Liver (tissue), 9 donors: ENCODE data around the gene EPB41L4B. TPM values are rescaled to one million over a fixed set of nuclear protein-coding genes. Genes with fewer than 3 reads are reported as not detected.

ENCODE experiments used
- DNase-seq: peaks from one replicate; pipeline ENCODE4 v3.0.0-alpha.2; 2017; ENCODE audit warnings: low spot score
- H3K27ac ChIP-seq, 2 donors: one replicate each; pipeline ENCODE4 v1.7.0; 2013; ENCODE audit warnings: inconsistent platforms in 2 of 2, low read length in 2 of 2, control low read depth in 1 of 2, low read depth in 1 of 2, mild to moderate bottlenecking in 1 of 2
- H3K27me3 ChIP-seq, 4 donors: one replicate each; pipeline versions ENCODE4 v1.6.1 to v1.7.0; 2013; ENCODE audit warnings: low read length in 3 of 4, inconsistent platforms in 1 of 4, mild to moderate bottlenecking in 1 of 4, moderate library complexity in 1 of 4; ENCODE audit not compliant: control insufficient read depth in 4 of 4, insufficient read depth in 4 of 4
- H3K36me3 ChIP-seq, 4 donors: one replicate each; pipeline versions ENCODE4 v1.6.1 to v1.7.0; 2013; ENCODE audit warnings: low read length in 3 of 4, mild to moderate bottlenecking in 3 of 4, low read depth in 1 of 4, moderate library complexity in 1 of 4; ENCODE audit not compliant: control insufficient read depth in 4 of 4, insufficient read depth in 3 of 4
- H3K4me1 ChIP-seq, 4 donors: one replicate each; pipeline versions ENCODE4 v1.6.1 to v1.7.0; 2013; ENCODE audit warnings: low read length in 3 of 4, mild to moderate bottlenecking in 3 of 4, moderate library complexity in 1 of 4; ENCODE audit not compliant: control insufficient read depth in 4 of 4, insufficient read depth in 4 of 4
- H3K4me3 ChIP-seq, 3 donors: one replicate each; pipeline versions ENCODE4 v1.6.1 to v1.7.0; 2013; ENCODE audit warnings: low read length in 3 of 3, control low read depth in 1 of 3, low read depth in 1 of 3, mild to moderate bottlenecking in 1 of 3
- H3K9ac ChIP-seq, 2 donors: one replicate each; pipeline ENCODE4 v1.7.0; 2013; ENCODE audit warnings: low read length in 2 of 2, mild to moderate bottlenecking in 2 of 2, moderate library complexity in 2 of 2, control low read depth in 1 of 2, low read depth in 1 of 2
- H3K9me3 ChIP-seq, 4 donors: one replicate each; pipeline versions ENCODE4 v1.6.1 to v1.7.0; 2013; ENCODE audit warnings: low read length in 3 of 4; ENCODE audit not compliant: control insufficient read depth in 4 of 4
- FOXA1 ChIP-seq: IDR thresholded peaks from 2 replicates; pipeline ENCODE4 v1.6.1; 2016; ENCODE audit warnings: antibody characterized with exemption
- FOXA2 ChIP-seq: IDR thresholded peaks from 2 replicates; pipeline ENCODE4 v1.6.1; 2016; ENCODE audit warnings: antibody characterized with exemption
- GABPA ChIP-seq, 2 donors: IDR thresholded peaks in 1 of 2; conservative IDR thresholded peaks in 1 of 2; 2 replicates each; pipeline ENCODE4 v1.6.1; 2016; ENCODE audit warnings: antibody characterized with exemption in 2 of 2, mild to moderate bottlenecking in 1 of 2, moderate library complexity in 1 of 2
- HNF4A ChIP-seq, 2 donors: conservative IDR thresholded peaks; 2 replicates each; pipeline ENCODE4 v1.6.1; 2016; ENCODE audit warnings: antibody characterized with exemption in 2 of 2, mild to moderate bottlenecking in 2 of 2
- HNF4G ChIP-seq: IDR thresholded peaks from 2 replicates; pipeline ENCODE4 v1.6.1; 2016; ENCODE audit warnings: antibody characterized with exemption
- JUND ChIP-seq, 2 donors: IDR thresholded peaks; 2 replicates each; pipeline ENCODE4 v1.6.1; 2016; ENCODE audit warnings: antibody characterized with exemption in 2 of 2
- NR2F2 ChIP-seq: IDR thresholded peaks from 2 replicates; pipeline ENCODE4 v1.6.1; 2016; ENCODE audit warnings: antibody characterized with exemption
- RAD21 ChIP-seq, 2 donors: IDR thresholded peaks; 2 replicates each; pipeline ENCODE4 v1.6.1; 2016; ENCODE audit warnings: antibody characterized with exemption in 2 of 2, mild to moderate bottlenecking in 2 of 2
- RXRA ChIP-seq, 2 donors: IDR thresholded peaks; 2 replicates each; pipeline ENCODE4 v1.6.1; 2017 to 2018; ENCODE audit warnings: antibody characterized with exemption in 2 of 2, mild to moderate bottlenecking in 1 of 2
- SP1 ChIP-seq: IDR thresholded peaks from 2 replicates; pipeline ENCODE4 v1.6.1; 2018; ENCODE audit warnings: antibody characterized with exemption, mild to moderate bottlenecking
- TAF1 ChIP-seq: conservative IDR thresholded peaks from 2 replicates; pipeline ENCODE4 v1.6.1; 2016; ENCODE audit warnings: antibody characterized with exemption, mild to moderate bottlenecking
- YY1 ChIP-seq: IDR thresholded peaks from 2 replicates; pipeline ENCODE4 v1.6.1; 2016; ENCODE audit warnings: antibody characterized with exemption, mild to moderate bottlenecking
- WGBS: extraction: QIAGEN DNeasy Blood & Tissue Kit; methylation state at CpG from one replicate; pipeline ENCODE4 v1.1.7; 2013; 5-methylcytosine and 5-hydroxymethylcytosine counted together
- polyA plus RNA-seq, 2 donors: library from polyadenylated mRNA; stranded (reverse) in 1 of 2; unstranded in 1 of 2; fragments of 200-250 nt in 1 of 2; fragments of >200 nt in 1 of 2; fragmentation: Nextera tagmentation in 1 of 2; extraction: Ambion mirVana in 1 of 2; gene quantifications; one replicate each; pipeline versions ENCODE4 v1.2.1 to v1.2.3, GENCODE V29; 2013 to 2015
- total RNA-seq, 2 donors: library from RNA; depleted of rRNA; stranded (reverse); fragments of >200 nt; gene quantifications; one replicate each; pipeline ENCODE4 v1.2.3, GENCODE V29; 2014
- TF ChIP-seq, protein P1 (sequence below): IDR thresholded peaks from 2 replicates; pipeline ENCODE4 v1.6.1; 2016; ENCODE audit warnings: antibody characterized with exemption
- TF ChIP-seq, protein P2 (sequence below): IDR thresholded peaks from 2 replicates; pipeline ENCODE4 v1.6.1; 2016; ENCODE audit warnings: antibody characterized with exemption
- TF ChIP-seq, protein P3 (sequence below): IDR thresholded peaks from 2 replicates; pipeline ENCODE4 v1.6.1; 2016; ENCODE audit warnings: antibody characterized with exemption, mild to moderate bottlenecking
- donor health status: healthy.
- donor health status: healthy.
- donor health status: healthy.
- donor health status: healthy.
- donor health status: healthy.

Gene EPB41L4B
- total and polyA plus RNA-seq, 4 donors, result 9.9 to 42.6 (median 23.9) TPM

DNA sequence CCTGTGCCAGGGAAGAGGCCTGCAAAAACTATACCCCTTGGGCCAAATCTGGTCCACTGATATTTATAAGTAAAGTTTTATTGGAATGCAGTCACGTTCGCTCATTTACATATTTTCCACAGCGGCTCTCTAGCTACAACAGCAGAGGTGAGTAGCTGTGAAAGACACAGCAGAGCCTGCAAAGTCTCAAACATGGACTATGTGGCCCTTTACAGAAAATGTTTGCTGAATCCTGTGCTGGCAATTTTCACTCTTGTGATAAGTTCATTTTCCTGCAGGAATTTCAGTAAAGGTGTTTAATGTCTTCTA lies 70.1 kb downstream of the EPB41L4B start:
- DNase-seq, result no peak
- H3K9me3 ChIP-seq, result no peaks in the 10 kb centered on the region
- no peak overlapping the region for H3K4me3 ChIP-seq
- H3K36me3 ChIP-seq, result no peaks in the 10 kb centered on the region
- 83% methylated on average over 3 of the region's 3 CpGs for WGBS
- peaks cover 32 to 84% (median 78%) of the 10 kb centered on the region in 4 donors for H3K4me1 ChIP-seq
- TF ChIP-seq YY1 (no peak), HNF4A (conservative IDR thresholded peaks at IDR 0.05) (no peak), NR2F2 (no peak), GABPA (IDR thresholded peaks at IDR 0.05 in 1 of 2, conservative IDR thresholded peaks at IDR 0.05 in 1 of 2) (no peak), RAD21 (IDR thresholded peaks at IDR 0.05) (no peak), JUND (IDR thresholded peaks at IDR 0.05) (no peak), FOXA1 (no peak), HNF4G (no peak), FOXA2 (no peak), TAF1 (no peak)
- TF ChIP-seq, protein P1, sequence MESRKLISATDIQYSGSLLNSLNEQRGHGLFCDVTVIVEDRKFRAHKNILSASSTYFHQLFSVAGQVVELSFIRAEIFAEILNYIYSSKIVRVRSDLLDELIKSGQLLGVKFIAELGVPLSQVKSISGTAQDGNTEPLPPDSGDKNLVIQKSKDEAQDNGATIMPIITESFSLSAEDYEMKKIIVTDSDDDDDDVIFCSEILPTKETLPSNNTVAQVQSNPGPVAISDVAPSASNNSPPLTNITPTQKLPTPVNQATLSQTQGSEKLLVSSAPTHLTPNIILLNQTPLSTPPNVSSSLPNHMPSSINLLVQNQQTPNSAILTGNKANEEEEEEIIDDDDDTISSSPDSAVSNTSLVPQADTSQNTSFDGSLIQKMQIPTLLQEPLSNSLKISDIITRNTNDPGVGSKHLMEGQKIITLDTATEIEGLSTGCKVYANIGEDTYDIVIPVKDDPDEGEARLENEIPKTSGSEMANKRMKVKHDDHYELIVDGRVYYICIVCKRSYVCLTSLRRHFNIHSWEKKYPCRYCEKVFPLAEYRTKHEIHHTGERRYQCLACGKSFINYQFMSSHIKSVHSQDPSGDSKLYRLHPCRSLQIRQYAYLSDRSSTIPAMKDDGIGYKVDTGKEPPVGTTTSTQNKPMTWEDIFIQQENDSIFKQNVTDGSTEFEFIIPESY, result no peak
- TF ChIP-seq, protein P2, sequence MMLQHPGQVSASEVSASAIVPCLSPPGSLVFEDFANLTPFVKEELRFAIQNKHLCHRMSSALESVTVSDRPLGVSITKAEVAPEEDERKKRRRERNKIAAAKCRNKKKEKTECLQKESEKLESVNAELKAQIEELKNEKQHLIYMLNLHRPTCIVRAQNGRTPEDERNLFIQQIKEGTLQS, result no peak
- peak overlapping the region in 1 of 2 donors; percentile 83 for H3K9ac ChIP-seq
- H3K27ac ChIP-seq, result peak overlapping the region; percentile 93
- no peaks in the 10 kb centered on the region for H3K27me3 ChIP-seq

DNA sequence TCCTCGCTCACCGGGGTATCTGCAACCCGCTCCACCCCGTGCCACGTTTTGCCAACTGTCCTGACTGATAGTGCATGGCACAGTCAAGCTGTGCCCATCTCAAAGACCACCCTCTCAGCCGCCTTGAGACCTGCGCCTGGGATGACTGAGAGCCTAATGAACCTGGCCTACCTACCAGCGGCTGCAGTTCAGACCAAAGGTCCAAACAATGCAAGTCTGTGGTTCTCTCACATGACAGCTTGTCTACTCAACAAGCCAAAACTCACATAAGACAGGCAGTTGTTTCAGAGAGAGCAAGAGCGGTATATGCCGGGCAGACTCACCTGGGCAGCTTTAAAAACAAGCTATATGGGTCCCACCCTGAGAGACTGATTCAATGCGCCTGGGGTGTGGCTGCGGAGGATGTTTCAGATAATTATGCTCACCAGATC lies 70.5 kb downstream of the EPB41L4B start:
- Histone ChIP-seq H3K9me3 (no peaks in the 10 kb centered on the region), H3K27me3 (no peaks in the 10 kb centered on the region), H3K36me3 (no peaks in the 10 kb centered on the region), H3K4me3 (no peak overlapping the region), H3K9ac (peak overlapping the region in 1 of 2 donors; percentile 83), H3K27ac (peak overlapping the region; percentile 93), H3K4me1 (peaks cover 32 to 84% (median 76%) of the 10 kb centered on the region in 4 donors)
- no peak for DNase-seq
- TF ChIP-seq NR2F2 (no peak), HNF4A (conservative IDR thresholded peaks at IDR 0.05) (peak; percentile 65 to 72), FOXA1 (no peak), JUND (IDR thresholded peaks at IDR 0.05) (no peak), SP1 (no peak), RXRA (IDR thresholded peaks at IDR 0.05) (peak; percentile 46 to 47), TAF1 (no peak), GABPA (IDR thresholded peaks at IDR 0.05 in 1 of 2, conservative IDR thresholded peaks at IDR 0.05 in 1 of 2) (no peak), HNF4G (no peak), YY1 (no peak)
- TF ChIP-seq, protein P3, sequence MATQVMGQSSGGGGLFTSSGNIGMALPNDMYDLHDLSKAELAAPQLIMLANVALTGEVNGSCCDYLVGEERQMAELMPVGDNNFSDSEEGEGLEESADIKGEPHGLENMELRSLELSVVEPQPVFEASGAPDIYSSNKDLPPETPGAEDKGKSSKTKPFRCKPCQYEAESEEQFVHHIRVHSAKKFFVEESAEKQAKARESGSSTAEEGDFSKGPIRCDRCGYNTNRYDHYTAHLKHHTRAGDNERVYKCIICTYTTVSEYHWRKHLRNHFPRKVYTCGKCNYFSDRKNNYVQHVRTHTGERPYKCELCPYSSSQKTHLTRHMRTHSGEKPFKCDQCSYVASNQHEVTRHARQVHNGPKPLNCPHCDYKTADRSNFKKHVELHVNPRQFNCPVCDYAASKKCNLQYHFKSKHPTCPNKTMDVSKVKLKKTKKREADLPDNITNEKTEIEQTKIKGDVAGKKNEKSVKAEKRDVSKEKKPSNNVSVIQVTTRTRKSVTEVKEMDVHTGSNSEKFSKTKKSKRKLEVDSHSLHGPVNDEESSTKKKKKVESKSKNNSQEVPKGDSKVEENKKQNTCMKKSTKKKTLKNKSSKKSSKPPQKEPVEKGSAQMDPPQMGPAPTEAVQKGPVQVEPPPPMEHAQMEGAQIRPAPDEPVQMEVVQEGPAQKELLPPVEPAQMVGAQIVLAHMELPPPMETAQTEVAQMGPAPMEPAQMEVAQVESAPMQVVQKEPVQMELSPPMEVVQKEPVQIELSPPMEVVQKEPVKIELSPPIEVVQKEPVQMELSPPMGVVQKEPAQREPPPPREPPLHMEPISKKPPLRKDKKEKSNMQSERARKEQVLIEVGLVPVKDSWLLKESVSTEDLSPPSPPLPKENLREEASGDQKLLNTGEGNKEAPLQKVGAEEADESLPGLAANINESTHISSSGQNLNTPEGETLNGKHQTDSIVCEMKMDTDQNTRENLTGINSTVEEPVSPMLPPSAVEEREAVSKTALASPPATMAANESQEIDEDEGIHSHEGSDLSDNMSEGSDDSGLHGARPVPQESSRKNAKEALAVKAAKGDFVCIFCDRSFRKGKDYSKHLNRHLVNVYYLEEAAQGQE, result no peak
- TF ChIP-seq, protein P1, result no peak
- TF ChIP-seq, protein P2, result no peak
- 66% methylated on average over 12 of the region's 12 CpGs for WGBS
